Astrocyte (in vitro differentiated cells and primary cell): ENCODE measurements around the gene ATP6V1E1.

ENCODE experiments used
- CTCF ChIP-seq: IDR thresholded peaks from 2 replicates; pipeline ENCODE4 v1.5.1; 2011; ENCODE audit warnings: low read depth, mild to moderate bottlenecking, inconsistent platforms, low read length, moderate library complexity; ENCODE audit not compliant: insufficient read depth
- EZH2 ChIP-seq: IDR thresholded peaks from 2 replicates; pipeline ENCODE4 v1.6.1; 2012; ENCODE audit warnings: mild to moderate bottlenecking, low read length, inconsistent platforms; ENCODE audit not compliant: insufficient read depth

DNA sequence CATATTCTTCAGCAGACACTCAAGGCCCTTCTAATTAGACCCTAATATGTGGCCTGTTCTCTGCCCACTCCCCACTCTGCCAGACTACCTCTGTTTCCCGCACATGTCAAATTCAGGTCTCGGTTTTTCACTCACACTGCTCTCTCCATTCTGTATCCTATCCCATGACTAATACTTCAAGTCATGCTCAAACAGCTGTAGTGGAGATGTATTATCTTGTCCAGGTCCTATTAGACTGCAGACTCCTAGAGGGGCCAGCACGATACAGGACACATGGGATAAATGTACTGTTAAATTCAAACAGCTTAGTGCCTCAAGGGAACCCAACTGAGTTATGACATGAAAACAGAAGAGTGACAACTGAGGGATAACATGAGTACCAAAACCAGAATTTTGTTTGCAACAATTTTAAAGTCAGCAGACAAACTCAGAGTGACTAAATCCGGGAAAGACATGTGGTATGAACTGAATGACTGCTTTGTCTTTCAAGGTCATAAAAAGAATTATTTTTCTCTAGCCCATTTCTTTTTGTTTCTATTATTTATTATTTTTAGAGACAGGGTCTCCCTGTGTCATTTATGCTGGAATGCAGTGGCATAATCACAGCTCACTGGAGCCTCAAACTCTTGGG is 20.5 kb downstream of the ATP6V1E1 start:
- no peak for TF ChIP-seq CTCF
- TF ChIP-seq EZH2 = no peak
